PC-9 (cell line): Measurements from ENCODE around the gene CRB2.

Experiments used
- EZH2 ChIP-seq: fragments of 200-600 bp; sonication (generic); IDR thresholded peaks from 2 replicates; pipeline ENCODE4 v1.8.0; 2017; ENCODE audit warnings: antibody characterized with exemption, low read depth
- TF ChIP-seq, protein P1 (sequence below): fragments of 200-600 bp; sonication (generic); conservative IDR thresholded peaks from 2 replicates; pipeline ENCODE4 v1.6.1; 2017; ENCODE audit warnings: mixed run types, antibody characterized with exemption, mild to moderate bottlenecking, moderate library complexity

DNA sequence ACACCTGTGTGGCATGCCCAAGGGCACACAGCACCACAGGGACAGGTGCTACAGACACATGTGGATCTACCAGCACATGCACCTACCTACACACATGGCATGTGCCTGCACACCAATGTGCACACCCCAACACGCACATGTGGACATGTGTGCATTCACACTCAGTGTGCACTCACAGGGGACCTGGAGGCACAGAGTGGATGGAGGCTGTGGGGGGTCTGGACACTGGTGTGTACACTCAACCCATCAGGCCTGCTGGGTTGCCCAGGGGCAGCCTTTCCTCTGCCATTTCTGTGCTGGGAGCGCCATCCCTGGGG lies 1.7 kb downstream of the CRB2 start:
- TF ChIP-seq EZH2, result no peak
- TF ChIP-seq, protein P1, sequence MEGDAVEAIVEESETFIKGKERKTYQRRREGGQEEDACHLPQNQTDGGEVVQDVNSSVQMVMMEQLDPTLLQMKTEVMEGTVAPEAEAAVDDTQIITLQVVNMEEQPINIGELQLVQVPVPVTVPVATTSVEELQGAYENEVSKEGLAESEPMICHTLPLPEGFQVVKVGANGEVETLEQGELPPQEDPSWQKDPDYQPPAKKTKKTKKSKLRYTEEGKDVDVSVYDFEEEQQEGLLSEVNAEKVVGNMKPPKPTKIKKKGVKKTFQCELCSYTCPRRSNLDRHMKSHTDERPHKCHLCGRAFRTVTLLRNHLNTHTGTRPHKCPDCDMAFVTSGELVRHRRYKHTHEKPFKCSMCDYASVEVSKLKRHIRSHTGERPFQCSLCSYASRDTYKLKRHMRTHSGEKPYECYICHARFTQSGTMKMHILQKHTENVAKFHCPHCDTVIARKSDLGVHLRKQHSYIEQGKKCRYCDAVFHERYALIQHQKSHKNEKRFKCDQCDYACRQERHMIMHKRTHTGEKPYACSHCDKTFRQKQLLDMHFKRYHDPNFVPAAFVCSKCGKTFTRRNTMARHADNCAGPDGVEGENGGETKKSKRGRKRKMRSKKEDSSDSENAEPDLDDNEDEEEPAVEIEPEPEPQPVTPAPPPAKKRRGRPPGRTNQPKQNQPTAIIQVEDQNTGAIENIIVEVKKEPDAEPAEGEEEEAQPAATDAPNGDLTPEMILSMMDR, result no peak
